OCI-LY7 (cell line): Measurements from ENCODE around the gene B4GALNT4. TPM values are rescaled to one million over a fixed set of nuclear protein-coding genes. Genes with fewer than 3 reads are reported as not detected.

Experiments used
- BruUV-seq: library from RNA; stranded (reverse); fragments of 400-500 nt; replicated peaks from 2 replicates; lab custom pipeline; 2021; lab: Mats Ljungman, UMichigan
- CTCF ChIA-PET: fragments of 300-600 bp; sonication (Branson Sonifier 250); formaldehyde crosslinking; loops from one replicate; lab custom pipeline; 2022; ENCODE audit warnings: antibody characterized with exemption; ENCODE audit not compliant: unreplicated experiment; lab: Charles Lee
- POLR2A ChIA-PET: fragments of 300-600 bp; sonication (Branson Sonifier 250); formaldehyde crosslinking; loops from one replicate; lab custom pipeline; 2022; ENCODE audit warnings: antibody characterized with exemption; lab: Charles Lee
- DNase-seq: peaks from one replicate; pipeline ENCODE4 v3.0.0-alpha.2; 2015; ENCODE audit warnings: low spot score
- H2AFZ ChIP-seq: fragments of 200-600 bp; sonication (generic), shearing (Covaris generic); 2 replicates; pipeline ENCODE4 v1.6.1; 2014; ENCODE audit warnings: mild to moderate bottlenecking, antibody characterized with exemption, low read length, moderate library complexity
- H3K27ac ChIP-seq: fragments of 200-600 bp; sonication (generic); 2 replicates; pipeline ENCODE4 v1.5.1; 2014; ENCODE audit warnings: mixed run types, low read depth, mild to moderate bottlenecking, moderate library complexity, low read length, inconsistent platforms; ENCODE audit not compliant: poor library complexity, severe bottlenecking
- H3K36me3 ChIP-seq: fragments of 200-600 bp; sonication (generic); 2 replicates; pipeline ENCODE4 v1.6.1; 2014; ENCODE audit warnings: mild to moderate bottlenecking, antibody characterized with exemption, low read length, moderate library complexity, mixed read lengths; ENCODE audit not compliant: insufficient read depth
- H3K4me1 ChIP-seq: fragments of 200-600 bp; sonication (generic); 2 replicates; pipeline ENCODE4 v1.5.1; 2014; ENCODE audit warnings: mild to moderate bottlenecking, low read length; ENCODE audit not compliant: insufficient read depth, poor library complexity, severe bottlenecking
- H3K4me2 ChIP-seq: fragments of 200-600 bp; sonication (generic); 2 replicates; pipeline ENCODE4 v1.6.1; 2014; ENCODE audit warnings: mild to moderate bottlenecking, low read length
- H3K4me3 ChIP-seq: fragments of 200-600 bp; sonication (generic); 2 replicates; pipeline ENCODE4 v1.5.1; 2014; ENCODE audit warnings: mild to moderate bottlenecking, low read depth, low read length; ENCODE audit not compliant: poor library complexity, severe bottlenecking
- H3K79me2 ChIP-seq: fragments of 200-600 bp; sonication (generic); 2 replicates; pipeline ENCODE4 v1.6.1; 2016; ENCODE audit warnings: low read depth, mild to moderate bottlenecking, low read length, moderate library complexity, mixed read lengths; ENCODE audit not compliant: insufficient read depth
- H3K9me2 ChIP-seq: fragments of 200-600 bp; sonication (generic); 2 replicates; pipeline ENCODE4 v1.6.1; 2016; ENCODE audit warnings: mild to moderate bottlenecking, low read length, mixed read lengths; ENCODE audit not compliant: insufficient read depth
- H3K9me3 ChIP-seq: fragments of 200-600 bp; sonication (generic); 2 replicates; pipeline ENCODE4 v1.6.1; 2014; ENCODE audit warnings: mild to moderate bottlenecking, mixed run types, low read length, mixed read lengths
- H4K20me1 ChIP-seq: fragments of 200-600 bp; sonication (generic); 2 replicates; pipeline ENCODE4 v1.6.1; 2014; ENCODE audit warnings: mild to moderate bottlenecking, antibody characterized with exemption, low read length, moderate library complexity, mixed read lengths; ENCODE audit not compliant: insufficient read depth
- CTCF ChIP-seq: fragments of 200-600 bp; sonication (generic); conservative IDR thresholded peaks from 2 replicates; pipeline ENCODE4 v1.5.1; 2014; ENCODE audit warnings: mild to moderate bottlenecking, antibody characterized with exemption, low read length, moderate library complexity, mixed read lengths
- EZH2phosphoT487 ChIP-seq: fragments of 200-600 bp; sonication (generic); IDR thresholded peaks from 2 replicates; pipeline ENCODE4 v1.6.1; 2018; ENCODE audit warnings: low read depth, borderline replicate concordance, mild to moderate bottlenecking, mixed run types, antibody characterized with exemption, low read length, moderate library complexity, mixed read lengths
- intact Hi-C: fragments of 100-400 bp; cut with micrococcal nuclease; formaldehyde crosslinking; loops from one replicate; pipeline ENCODE4 v1.10.0; 2022; ENCODE audit not compliant: unreplicated experiment
- total RNA-seq, 2 experiments: library from RNA; depleted of rRNA in 1 of 2; stranded (reverse); fragments of >200 nt in 1 of 2; shearing (Covaris generic) in 1 of 2; gene quantifications; 2 replicates each; pipeline ENCODE4 v1.2.3, GENCODE V29; 2014 to 2022

The B4GALNT4 gene
- total RNA-seq, 2 experiments from 2014 or later, result not detected

GRCh38 chr11:370070-370941 lies 1.0 kb downstream of the B4GALNT4 start:
- Histone ChIP-seq H3K36me3 (no peaks in the 10 kb centered on the region), H3K4me3 (no peak overlapping the region), H2AFZ (no peak overlapping the region), H3K9me2 (no peaks in the 10 kb centered on the region), H3K4me2 (no peak overlapping the region), H4K20me1 (no peaks in the 10 kb centered on the region), H3K27ac (no peak overlapping the region), H3K79me2 (no peaks in the 10 kb centered on the region), H3K9me3 (no peaks in the 10 kb centered on the region), H3K4me1 (no peaks in the 10 kb centered on the region)
- intact Hi-C loops, result no loop called here
- ChIA-PET CTCF (no interaction called here), POLR2A (no interaction called here)
- no peak for DNase-seq
- BruUV-seq, result no TSS peak
- no peak for TF ChIP-seq CTCF
- no peak for TF ChIP-seq EZH2phosphoT487

- H3K9me2 ChIP-seq, result no peaks in the 10 kb centered on the region
- ChIA-PET POLR2A (no interaction called here), CTCF (no interaction called here)
- no TSS peak for BruUV-seq
- H3K36me3 ChIP-seq, result no peaks in the 10 kb centered on the region
- no peak overlapping the region for H3K4me3 ChIP-seq
- TF ChIP-seq EZH2phosphoT487 (no peak), CTCF (no peak)
- H3K4me2 ChIP-seq, result no peak overlapping the region
- H3K4me1 ChIP-seq, result no peaks in the 10 kb centered on the region
- no peak for DNase-seq
- H2AFZ ChIP-seq, result no peak overlapping the region
- H4K20me1 ChIP-seq, result no peaks in the 10 kb centered on the region
- no peaks in the 10 kb centered on the region for H3K79me2 ChIP-seq
- intact Hi-C loops, result no loop called here
- H3K27ac ChIP-seq, result no peak overlapping the region
- H3K9me3 ChIP-seq, result no peaks in the 10 kb centered on the region
Observed at GRCh38 chr11:371051-371450, 1.8 kb downstream of the B4GALNT4 start.
